Kidney epithelial cell (primary cell): ENCODE measurements around the gene CREB3L1. TPM values are rescaled to one million over a fixed set of nuclear protein-coding genes. Genes with fewer than 3 reads are reported as not detected.

Source experiments
- DNase-seq: peaks from one replicate; pipeline ENCODE4 v3.0.0-alpha.2; 2010; ENCODE audit warnings: low read depth
- H3K27me3 ChIP-seq: 2 replicates; pipeline ENCODE4 v1.6.0; 2011; ENCODE audit warnings: low read length; ENCODE audit not compliant: control insufficient read depth, insufficient read depth
- H3K36me3 ChIP-seq: 2 replicates; pipeline ENCODE4 v1.5.1; 2011; ENCODE audit warnings: low read length; ENCODE audit not compliant: control insufficient read depth, insufficient read depth
- H3K4me3 ChIP-seq: 2 replicates; pipeline ENCODE4 v1.5.1; 2011; ENCODE audit warnings: low read depth, mild to moderate bottlenecking, control low read depth, low read length
- total RNA-seq: library from RNA; depleted of rRNA; stranded (reverse); fragments of >200 nt; gene quantifications from 2 replicates; pipeline ENCODE4 v1.2.3, GENCODE V29; 2015
- TF ChIP-seq, protein P1 (sequence below): IDR thresholded peaks from 2 replicates; pipeline ENCODE4 v1.5.1; 2011; ENCODE audit warnings: mild to moderate bottlenecking, moderate library complexity, low read length, control low read depth, inconsistent platforms; ENCODE audit not compliant: insufficient read depth, poor library complexity, severe bottlenecking

The CREB3L1 gene
- total RNA-seq, 1 donor from 2014 or later: 3.2 TPM

DNA sequence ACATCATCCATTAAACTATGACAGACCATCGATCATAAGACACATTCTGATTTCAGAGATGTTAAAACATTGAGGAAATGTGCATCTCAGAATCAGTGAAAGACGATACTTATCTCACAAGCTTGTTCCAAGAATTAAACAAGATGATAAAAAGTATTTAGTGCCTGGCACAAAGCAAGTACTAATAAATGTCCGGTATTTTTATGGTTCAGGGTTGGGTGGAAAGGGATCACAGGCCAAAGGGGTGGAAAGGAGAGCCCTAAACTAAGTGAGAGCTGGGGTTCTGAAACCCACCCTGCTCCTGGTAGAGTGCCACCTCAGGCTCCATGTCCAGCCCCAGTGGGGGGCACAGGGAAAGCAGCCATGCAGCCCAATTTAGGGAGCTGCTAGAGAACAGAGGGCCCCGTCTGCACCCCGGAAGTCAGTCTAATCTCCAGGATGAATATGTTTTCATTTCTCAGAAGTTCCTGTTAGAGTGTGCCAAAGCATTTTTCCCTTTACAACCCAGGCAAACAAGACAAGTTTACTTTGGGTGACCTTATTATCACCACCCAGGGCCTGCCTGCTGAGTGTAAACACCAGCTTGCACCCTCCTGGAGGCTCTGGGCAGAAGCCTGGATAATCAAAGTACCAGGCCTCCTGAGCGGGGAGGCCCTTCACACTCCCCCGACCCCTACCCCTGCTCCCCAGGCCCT is 3.8 kb upstream of the CREB3L1 start:
- no peaks in the 10 kb centered on the region for H3K36me3 ChIP-seq
- no peak for DNase-seq
- TF ChIP-seq, protein P1, sequence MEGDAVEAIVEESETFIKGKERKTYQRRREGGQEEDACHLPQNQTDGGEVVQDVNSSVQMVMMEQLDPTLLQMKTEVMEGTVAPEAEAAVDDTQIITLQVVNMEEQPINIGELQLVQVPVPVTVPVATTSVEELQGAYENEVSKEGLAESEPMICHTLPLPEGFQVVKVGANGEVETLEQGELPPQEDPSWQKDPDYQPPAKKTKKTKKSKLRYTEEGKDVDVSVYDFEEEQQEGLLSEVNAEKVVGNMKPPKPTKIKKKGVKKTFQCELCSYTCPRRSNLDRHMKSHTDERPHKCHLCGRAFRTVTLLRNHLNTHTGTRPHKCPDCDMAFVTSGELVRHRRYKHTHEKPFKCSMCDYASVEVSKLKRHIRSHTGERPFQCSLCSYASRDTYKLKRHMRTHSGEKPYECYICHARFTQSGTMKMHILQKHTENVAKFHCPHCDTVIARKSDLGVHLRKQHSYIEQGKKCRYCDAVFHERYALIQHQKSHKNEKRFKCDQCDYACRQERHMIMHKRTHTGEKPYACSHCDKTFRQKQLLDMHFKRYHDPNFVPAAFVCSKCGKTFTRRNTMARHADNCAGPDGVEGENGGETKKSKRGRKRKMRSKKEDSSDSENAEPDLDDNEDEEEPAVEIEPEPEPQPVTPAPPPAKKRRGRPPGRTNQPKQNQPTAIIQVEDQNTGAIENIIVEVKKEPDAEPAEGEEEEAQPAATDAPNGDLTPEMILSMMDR: no peak
- H3K27me3 ChIP-seq: no peaks in the 10 kb centered on the region
- H3K4me3 ChIP-seq: no peak overlapping the region

DNA sequence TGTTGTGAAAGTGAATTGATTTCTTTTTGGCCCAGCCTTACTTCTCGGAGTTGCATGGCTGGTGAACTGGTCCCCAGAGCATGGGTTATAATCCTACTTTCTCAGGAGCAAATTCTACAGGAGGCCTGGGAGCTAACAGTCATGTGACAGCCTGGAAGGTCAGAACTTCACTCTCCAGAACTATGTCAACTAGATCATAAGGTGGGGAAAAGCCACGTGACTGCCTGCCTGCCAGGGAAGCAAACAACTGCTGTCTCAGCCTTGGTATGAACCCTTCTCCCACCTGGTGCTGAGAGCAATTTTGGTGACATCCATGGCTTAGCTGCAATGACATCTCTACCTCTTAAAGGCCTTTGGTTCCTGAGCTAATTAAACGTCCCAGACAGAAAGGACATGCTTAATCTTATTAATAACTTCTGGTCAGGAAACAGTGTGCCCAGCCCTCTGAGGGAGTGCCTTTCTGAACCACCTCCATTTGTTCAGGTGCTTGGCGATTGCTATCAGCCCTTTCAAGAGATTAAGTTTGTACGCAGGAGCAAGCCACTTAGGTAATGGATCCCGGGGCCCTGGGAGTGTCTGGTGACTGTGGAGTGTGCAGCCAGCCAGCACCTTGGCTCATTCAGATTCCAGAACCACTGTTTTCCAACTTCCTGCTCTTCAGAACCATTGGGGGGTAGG is 1.4 kb upstream of the CREB3L1 start:
- DNase-seq: no peak
- TF ChIP-seq, protein P1: no peak
- Histone ChIP-seq H3K4me3 (no peak overlapping the region), H3K27me3 (no peaks in the 10 kb centered on the region), H3K36me3 (no peaks in the 10 kb centered on the region)

DNA sequence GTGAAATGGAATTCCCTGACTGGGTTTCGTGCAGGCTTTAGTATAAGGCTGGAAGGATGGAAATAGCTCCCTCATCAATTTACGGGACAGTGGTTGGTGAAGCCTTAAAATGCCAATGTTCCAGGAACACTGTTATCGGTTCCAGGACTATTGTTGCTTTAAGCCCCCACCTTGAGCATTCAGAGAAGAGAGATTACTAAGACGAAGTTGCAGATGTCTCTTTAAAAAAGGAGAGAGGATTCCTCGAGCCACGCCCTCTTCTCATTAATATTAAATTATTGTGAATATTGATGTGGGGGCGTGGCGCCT is 195 bp upstream of the CREB3L1 start:
- Histone ChIP-seq H3K36me3 (no peaks in the 10 kb centered on the region), H3K27me3 (no peaks in the 10 kb centered on the region), H3K4me3 (peak overlapping the region; percentile 57)
- TF ChIP-seq, protein P1: no peak
- DNase-seq: no peak

DNA sequence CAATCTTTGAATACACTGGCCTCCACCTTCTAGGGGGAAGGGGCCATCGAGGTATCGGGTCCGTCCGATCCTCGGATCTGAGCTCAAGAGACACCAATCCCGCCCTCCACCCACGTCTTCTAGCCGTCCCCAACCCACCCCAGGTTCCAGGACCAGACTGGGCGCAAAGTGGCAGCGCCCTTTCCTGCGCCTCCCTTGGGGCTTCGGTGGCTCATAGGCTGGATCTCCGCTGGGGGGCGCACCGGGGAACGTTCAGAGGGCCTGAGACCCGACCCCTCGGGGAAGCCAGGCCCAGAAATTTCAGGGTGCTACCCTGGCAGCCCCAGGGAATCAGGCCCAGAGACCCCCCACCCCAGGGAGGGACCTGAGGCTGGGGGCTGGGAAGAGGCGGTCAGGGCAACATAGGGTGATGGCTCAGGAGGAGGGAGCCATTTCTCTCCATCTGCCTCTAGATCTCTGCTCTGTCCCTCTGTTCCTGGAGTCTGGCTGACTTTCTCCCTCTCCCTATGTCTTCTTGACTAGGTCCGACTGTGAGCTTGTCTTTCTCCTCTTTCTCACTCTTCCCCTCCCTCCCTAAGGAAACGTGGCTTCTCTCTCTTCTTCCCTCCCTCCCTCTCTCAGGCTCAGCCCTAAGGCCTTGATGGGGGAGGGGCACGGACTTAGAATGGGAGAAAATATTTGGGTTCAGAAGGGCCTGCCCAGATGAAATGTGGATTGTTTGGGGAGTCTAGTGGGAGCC is 1.1 kb downstream of the CREB3L1 start:
- TF ChIP-seq, protein P1: peak; percentile 81
- H3K36me3 ChIP-seq: no peaks in the 10 kb centered on the region
- DNase-seq: no peak
- no peaks in the 10 kb centered on the region for H3K27me3 ChIP-seq
- peak overlapping the region; percentile 57 for H3K4me3 ChIP-seq

DNA sequence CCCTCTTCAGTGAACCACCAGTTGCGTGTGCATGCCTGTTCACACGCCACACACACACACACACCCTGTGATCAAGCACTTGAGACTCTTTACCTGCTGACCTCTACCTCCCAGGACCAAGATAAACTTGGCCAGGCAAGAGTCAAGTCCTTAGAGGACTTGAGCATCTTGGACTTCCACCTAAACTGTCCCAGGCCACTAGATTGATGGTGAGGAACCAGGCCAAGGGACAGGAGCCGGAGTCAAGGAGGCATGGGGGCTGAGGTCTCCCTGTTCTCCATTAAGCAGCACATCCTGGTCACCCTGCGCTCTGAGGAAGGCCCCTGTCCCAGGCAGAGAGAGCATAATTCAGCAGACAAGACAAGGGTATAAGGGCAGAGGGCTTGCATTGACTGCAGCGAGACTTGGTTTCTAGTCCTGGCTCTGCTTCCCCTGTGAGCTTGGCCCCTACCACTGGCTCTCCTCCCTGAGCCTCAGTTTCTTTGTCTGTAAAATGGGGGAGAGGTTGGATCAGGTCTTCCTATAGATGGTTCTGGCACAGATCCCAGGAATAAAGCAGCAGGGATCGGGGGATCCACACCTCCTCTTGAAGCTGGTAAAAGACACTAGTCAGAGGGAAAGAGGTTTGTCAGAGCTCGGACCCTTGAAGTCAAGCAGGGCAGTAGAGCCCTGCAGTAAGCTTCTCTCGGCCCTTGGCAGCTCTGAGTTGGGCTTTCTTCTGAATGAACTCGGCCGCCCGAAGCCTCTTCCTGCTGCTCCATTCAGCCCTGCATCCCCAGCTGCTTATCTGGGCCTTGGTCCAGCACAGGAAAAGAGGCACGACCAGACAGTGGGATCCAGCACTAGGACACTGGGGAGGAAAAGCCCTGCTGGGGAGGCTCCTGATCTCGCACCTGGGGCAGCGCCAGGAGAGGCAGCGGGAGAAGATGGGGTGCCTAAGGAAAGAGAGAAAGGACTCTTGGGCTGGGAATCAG is 2.0 kb downstream of the CREB3L1 start:
- no peak for DNase-seq
- Histone ChIP-seq H3K27me3 (no peaks in the 10 kb centered on the region), H3K36me3 (no peaks in the 10 kb centered on the region), H3K4me3 (peak overlapping the region; percentile 57)
- TF ChIP-seq, protein P1: no peak
